Suprapubic skin (tissue), 3 donors: ENCODE data around the gene GRID1.

ENCODE experiments used
- EP300 ChIP-seq: sonication (generic); formaldehyde crosslinking; IDR thresholded peaks from one replicate; pipeline ENCODE4 v1.6.1; 2017; ENCODE audit warnings: antibody characterized with exemption
- TF ChIP-seq, protein P1 (sequence below), 2 donors: fragments of 200-600 bp in 1 of 2; fragments of 450-650 bp in 1 of 2; sonication (generic) in 1 of 2; IDR thresholded peaks; one replicate each; pipeline ENCODE4 v1.5.1; 2016 to 2019; ENCODE audit warnings: antibody characterized with exemption in 2 of 2, mild to moderate bottlenecking in 1 of 2, moderate library complexity in 1 of 2

- TF ChIP-seq, protein P1, sequence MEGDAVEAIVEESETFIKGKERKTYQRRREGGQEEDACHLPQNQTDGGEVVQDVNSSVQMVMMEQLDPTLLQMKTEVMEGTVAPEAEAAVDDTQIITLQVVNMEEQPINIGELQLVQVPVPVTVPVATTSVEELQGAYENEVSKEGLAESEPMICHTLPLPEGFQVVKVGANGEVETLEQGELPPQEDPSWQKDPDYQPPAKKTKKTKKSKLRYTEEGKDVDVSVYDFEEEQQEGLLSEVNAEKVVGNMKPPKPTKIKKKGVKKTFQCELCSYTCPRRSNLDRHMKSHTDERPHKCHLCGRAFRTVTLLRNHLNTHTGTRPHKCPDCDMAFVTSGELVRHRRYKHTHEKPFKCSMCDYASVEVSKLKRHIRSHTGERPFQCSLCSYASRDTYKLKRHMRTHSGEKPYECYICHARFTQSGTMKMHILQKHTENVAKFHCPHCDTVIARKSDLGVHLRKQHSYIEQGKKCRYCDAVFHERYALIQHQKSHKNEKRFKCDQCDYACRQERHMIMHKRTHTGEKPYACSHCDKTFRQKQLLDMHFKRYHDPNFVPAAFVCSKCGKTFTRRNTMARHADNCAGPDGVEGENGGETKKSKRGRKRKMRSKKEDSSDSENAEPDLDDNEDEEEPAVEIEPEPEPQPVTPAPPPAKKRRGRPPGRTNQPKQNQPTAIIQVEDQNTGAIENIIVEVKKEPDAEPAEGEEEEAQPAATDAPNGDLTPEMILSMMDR (IDR thresholded peaks at IDR 0.05) = no peak
- no peak for TF ChIP-seq EP300
These were observed 283.4 kb downstream of the GRID1 start for GRCh38 chr10:86083206-86083605.
